Measurements from ENCODE around the gene PPP1R1A.

The PPP1R1A gene, protein sequence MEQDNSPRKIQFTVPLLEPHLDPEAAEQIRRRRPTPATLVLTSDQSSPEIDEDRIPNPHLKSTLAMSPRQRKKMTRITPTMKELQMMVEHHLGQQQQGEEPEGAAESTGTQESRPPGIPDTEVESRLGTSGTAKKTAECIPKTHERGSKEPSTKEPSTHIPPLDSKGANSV

DNA sequence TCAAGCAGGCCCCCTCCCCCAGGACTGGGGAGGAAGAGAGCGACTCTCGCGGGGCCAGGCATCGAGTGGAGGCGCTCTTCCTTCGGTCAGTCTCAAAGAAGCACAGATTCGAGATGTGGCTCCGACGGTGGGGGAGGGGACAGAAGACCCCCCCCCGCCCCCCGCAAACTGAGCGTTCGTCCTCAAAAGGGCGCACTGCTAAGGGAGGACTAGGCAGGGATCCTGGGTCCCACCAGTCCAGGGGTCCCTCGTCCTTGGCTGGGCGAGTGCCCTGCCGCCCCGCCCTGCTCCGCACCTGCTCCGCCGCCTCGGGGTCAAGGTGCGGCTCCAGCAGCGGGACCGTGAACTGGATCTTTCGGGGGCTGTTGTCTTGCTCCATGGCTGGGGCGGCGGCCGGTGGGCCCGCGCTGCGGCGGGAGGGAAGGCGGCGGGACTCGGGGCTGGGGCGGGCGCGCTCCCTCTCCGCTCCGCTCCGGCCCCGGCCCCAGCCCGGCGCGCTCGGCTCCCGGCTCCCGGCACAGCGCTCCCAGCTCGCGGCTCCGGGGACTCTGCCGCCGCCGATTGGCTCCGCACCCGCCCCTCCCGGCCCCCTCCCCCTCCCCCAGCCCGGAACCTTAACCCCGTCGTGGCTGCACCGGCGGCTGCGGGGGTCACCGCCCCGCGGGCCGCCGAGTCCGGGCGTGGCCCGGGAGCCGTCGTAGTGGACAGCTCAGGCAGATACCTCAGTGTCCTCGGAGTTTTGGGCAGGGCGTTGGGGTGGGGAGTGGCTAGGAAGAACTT lies at the start of gene PPP1R1A:
PPP1R1A (minus strand) TSS at position 550 of the 780 bp plus-strand sequence; CDS start at position 379, 171 bp downstream.
- no peak for DNase-seq

DNA sequence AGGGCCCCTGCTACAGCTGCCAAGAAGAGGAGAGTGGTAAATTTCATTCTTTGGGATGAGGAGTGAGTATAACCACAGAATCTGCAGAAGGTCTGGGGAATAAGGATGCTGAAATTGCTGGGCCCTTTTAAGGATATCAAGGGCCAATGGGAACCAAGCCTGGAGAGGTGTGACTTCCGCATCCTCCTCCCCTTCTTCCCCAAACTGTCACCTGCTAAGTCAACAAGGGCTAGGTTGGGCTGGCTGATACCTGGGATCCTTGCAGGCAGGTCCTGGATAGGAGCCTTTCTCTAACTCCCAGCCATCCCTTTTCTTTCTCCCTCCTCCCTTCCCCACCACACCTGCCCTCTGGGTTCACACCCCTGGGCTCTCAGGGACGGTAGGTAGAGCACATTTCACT lies 46.3 kb upstream of the PPP1R1A start, which contains the start of gene LACRT:
LACRT (minus strand) TSS at position 101 of the 400 bp plus-strand sequence; CDS start at position 47, 54 bp downstream.
- DNase-seq = no peak

DNA sequence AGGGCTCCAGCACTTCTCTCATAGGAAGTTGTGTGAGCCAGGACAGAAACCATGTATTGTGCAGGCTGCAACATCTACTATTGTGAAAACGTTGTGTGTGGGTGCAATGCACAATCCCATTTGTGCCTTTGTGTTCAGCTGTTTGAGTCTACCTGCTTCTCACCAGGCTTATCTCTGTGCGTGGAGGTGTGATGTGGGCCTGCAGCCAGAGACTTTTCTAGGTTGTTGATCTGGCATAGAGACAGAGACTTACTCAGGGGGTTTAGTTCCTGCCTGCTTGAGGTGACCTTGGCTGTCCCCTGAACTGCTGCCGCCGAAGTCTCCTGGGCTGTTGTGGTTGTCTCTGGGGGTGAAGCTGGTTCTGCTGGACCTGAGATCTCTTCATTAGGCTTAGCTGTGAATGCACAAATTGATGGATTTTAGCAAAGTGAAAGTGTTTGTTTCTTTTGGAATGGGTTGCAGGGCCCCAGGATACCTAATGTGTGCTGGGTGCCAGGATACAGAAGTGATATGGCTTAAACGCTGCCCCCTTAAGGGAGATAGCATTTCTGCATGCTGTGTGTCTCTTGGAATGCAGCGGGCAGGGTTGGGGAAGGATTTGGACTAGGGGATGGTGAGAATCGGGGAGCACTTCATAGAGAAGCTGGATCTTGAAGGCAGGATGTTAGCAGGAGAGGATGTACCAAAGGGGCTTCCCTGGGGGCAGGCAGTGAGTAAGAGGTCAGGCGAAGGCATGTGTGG lies 43.7 kb upstream of the PPP1R1A start:
- no peak for DNase-seq

DNA sequence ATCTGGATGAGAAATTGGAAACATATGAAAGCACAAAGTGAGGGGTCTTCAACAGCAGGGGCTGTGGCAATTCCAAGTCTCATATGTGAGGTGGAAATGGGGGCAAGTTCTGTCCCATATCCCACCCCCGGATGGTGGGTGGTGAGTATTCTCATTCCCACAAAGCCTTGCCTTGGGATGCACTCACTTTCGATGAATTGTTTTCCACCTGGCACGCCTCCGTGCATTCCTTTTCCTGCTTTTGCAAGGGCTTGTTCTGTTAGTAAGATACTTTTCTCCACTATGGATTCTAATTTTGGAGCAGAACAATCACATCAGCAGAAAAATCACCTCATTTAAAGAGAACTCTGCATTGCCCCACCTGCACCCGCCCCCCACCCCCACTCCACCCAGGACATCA lies 43.1 kb upstream of the PPP1R1A start:
- no peak for DNase-seq

DNA sequence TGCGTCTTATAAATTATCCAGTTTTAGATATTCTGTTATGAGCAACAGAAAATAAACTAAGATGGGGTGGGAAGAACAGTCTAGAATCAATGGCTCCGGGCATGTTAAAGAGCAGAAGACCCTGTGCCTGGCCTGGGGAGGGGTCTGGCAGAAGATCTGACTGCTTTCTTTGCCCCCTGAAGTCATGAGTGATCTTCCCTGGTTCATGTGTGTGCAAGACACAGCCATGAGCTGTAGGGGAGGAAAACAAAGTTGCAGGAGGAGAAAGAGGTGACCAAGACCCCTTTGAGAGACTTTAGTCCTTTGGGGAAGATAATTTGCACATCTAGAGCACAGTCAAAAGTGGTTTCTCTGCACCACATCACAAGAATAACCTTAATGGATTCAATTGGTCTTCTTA lies 41.5 kb upstream of the PPP1R1A start:
- DNase-seq = no peak

DNA sequence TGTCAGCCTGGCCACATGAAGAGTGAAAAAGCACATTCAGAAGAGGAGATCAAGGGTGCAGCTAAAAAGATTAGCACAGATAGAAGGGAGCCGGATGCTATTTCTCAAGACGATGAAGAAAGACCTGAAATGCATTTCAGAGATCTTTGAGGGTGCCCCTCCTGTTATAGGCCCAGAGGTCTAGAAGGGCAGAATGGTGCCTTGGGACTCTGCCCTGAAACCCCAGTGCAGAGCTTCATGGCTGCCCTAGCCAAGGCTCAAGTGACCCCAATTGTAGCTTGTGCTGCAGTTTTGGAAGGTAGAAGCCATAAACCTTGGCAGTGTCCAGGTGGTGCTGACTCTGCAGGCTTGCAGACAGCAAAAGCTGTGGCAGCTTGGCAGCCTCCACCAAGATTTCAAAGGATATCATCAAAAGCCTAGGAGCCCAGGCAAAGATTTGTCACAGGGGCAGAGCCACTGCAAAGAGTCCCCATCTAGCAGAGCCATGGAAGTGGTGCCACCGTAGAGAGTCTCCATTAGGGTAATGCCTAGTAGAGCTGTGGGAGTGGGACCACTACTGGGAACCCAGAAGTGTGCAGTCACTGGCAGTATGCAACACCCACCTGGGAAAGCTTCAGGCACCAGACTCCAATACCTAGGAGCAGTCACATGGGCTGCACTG lies 39.9 kb upstream of the PPP1R1A start:
- no peak for DNase-seq

DNA sequence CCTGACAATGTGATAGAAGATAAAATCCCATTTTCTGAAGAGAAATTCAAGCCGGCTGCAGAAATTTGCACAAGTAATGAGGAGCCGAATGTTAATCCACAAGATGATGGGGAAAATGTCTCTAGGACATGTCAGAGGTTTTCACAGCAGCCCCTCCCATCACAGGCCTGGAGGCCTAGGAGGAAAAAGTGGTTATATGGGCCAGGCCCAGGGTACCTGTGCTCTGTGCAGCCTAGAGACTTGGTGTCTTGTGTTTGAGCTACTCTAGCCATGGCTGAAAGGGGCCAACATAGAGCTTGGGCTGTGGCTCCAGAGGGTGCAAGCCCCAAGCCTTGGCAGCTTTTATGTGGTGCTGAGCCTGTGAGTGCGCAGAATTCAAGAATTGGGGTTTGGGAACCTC lies 38.8 kb upstream of the PPP1R1A start:
- DNase-seq = no peak

DNA sequence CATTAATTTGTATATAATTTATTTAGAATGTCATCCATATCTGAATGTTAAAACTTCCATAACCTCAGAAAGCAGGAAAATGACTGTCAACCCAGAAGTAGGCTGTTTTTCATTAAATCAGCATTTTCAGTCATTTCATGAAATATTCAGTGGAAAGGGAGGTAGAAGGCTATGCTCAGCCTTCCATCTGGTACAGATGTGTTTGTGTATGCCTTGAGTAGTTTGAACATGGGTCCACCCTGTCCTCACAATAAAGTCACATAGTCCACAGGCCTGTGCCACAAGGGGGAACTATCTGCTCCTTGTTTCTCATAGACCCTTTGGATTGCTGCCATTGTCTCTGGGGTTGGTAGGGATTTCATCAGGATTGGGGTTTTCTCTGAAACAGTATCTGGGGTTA lies 37.1 kb upstream of the PPP1R1A start:
- DNase-seq = no peak

DNA sequence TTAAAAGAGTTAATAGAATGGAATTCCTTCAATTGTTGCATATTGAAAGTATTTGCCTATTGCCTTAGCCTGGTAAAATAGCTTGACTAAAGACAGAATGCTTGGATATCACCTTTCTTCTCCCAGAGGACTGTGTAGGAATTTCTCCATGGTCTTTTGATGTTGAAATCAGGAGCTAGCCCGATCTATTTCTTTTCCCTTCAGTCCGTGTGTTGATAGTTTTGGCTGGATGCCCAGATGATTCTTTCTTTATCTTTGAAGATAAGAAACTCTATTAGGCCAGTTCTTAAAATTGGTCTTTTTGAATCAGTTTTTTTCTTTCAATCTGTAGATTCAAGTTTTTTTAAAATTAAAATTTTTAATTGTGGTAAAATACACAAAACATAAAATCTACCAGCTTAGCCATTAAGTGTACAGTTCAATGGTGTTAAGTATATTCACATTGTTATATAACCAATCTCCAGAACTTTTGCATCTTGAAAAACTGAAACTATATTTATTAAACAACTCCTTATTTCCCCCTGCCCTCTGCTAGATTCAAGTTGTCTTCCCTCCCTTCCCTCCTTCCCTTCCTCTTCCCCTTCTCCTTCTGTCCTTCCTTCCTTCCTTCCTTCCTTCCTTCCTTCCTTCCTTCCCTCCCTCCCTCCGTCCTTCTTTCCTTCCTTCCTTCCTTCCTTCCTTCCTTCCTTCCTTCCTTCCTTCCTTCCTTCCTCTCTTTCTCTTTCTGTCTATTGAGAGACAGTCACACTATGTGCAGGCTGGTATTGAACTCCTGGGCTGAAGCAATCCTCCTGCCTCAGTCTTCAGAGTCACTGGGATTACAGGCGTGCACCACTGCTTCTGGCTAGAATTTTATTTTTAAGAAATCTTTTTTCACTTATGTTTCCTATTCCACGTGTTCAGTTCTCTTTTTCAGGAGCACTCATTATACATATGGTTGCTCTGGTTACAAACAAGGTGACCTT lies 36.1 kb upstream of the PPP1R1A start:
- DNase-seq = peak; percentile 31

DNA sequence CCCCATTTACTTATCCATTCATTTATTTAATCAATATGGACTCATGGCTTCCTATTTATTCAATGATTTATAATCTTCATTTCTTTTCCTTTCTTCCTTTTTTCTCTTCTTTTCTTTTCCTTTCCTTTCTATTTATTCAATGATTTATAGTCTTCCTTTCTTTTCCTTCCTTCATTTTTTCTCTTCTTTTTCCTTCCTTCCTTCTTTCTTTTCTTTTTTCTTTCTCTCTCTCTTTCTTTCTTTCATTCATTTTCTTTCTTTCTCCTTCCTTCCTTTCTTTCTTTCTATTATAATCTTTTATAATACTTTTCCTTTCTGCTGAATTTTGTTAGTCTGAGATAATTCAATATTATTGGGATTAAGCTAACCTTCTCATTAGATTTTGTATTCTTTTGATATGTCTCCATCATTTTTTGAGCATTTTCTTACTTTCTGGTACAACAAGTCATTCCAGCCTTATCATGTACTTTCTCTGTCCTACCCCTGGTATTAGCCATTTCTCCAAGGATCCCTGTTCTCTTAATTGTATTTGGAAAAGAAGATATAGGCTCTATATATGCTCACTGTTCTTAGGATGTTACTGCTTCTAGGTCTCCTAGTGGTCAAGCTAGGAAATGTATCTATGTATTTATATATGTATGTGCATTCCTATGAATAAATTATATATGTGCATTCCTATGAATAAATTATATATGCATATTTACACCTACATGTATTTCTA lies 34.2 kb upstream of the PPP1R1A start:
- DNase-seq = peak; percentile 1

DNA sequence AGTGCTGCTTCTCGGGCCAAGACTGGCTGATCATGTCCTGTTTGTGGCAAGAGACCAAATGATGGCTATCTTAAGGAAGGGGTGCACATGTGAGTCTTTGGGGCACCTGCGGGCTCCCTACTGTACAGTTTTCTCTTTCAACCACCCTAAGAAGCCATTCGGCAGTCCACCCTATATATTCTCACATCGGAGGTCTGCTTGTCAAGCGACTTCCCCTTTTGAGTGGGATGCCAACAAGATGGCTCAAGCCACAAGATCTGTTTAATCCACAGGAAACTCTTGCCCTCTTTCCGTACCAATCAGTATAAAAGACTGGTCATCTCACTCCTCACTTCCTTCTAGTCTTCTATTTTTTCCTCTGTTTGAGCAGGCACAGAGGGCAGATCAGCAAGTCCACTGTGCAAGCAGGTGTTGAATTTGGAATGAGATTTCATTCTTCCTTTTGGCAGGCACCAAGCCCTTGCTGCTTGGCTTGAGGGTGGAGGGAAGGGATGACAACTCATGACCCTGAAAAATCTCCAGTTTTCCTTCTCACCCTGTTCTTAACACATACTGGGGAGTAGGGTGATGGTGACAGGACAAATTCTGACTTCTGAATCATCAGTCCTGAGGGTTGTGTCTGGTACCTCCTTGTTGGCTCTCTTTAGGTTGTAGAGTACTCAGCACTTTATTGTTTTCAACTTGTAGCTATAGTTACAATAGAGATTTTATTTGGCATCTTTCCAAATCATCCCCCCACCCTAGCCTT lies 28.6 kb upstream of the PPP1R1A start:
- peak; percentile 0 for DNase-seq

DNA sequence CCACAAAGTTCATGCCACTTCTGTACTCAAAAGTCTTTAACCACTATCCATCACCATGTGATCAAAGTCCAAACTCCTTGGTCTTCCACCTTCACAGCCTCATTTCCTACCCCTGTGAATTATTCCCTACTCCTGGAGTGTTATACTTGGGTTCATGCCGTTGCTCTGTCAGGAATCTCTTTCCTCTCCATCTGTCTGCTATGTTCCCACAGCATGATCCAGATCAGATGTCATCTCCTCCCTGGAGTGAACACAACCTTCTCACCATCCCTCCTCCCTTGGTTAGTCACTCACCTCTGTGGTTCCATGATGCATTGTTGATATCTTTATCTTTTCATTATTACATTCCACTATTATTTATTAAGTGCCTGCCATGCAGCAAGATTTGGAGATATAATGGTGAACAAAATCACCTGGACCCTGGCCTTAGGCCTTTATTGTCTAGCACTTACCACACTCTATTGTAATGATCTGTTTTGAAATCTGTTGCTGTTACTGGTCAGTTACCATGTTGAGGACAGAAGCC lies 23.8 kb upstream of the PPP1R1A start:
- DNase-seq = peak; percentile 1

DNA sequence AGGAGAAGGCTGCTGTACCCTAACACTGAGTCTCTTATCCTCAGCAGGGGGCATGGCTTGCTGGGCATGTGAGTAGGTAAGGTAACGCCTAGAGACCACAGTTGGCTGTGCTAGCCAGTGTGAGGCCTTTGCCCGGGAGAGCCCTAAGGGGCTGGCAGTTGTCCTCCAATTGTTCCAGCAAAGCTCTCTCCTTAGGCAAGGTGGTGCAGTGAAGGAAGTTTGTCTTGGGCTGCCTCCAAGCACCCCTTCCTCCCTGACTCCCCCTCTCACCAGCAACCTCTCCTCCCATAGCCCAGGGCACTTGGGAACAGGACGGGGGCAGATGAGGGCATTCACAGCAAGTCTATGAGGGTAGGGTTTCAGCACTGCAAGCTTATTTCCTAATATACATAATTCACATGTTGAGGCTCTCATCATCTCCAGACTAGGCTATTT lies 23.3 kb upstream of the PPP1R1A start:
- DNase-seq = peak; percentile 0

DNA sequence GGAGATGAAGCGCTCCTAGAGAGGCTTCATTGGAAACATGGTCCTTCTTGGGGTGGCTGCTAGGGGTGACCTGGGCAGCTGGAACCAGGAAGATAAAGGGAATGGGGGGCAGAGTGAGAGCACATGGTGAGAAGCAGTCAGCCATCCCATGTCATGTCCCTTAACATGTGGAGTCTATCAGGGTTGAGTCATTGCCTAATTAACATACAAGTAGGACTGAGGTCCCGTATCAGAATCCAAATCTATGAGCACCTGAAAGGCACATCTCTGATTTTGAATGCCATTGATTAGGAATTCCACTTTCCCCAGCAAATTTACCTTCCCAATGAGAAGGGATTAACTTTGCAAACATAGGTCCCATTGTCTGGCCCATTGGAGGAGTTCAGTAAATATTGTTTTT lies 20.3 kb upstream of the PPP1R1A start:
- DNase-seq = peak; percentile 0

DNA sequence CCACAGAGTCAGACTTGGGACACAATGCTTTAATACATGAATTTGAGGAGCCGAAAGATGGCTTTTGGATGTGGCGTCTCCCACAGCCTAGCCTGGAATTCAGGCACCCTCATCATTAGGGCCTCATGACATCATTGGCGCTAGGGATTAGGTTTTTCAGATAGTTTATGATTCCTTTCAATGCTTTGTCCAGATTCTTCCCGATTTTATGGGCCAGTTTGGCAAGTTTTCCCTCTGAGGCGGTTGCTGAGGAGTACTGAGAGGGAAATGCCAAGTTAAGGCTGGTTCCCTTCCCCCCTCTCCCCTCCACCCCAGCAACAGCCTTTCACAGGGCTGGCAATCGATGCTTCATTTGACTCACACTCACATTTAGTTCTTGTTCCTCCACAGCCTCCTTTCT lies 19.7 kb upstream of the PPP1R1A start:
- DNase-seq = no peak

DNA sequence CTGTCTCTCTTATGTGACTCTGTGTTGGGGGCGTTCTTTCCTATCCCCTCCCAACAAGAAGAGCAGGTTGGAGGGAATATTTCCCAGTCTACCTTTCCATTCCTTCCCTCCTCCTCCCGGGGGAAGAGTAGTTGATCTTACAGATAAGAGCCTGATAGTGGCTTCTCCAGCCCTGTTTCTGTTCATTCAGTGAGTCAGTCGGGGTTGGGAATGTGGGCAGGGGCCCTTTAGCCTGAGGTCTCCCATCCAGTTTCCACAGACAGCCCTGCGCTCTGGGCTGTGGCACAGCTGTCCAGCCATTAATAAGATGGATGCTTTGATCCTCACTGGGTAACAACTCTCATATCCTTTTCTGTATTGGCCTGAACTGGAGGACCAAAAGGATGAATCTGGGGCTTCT lies 18.1 kb upstream of the PPP1R1A start:
- no peak for DNase-seq

DNA sequence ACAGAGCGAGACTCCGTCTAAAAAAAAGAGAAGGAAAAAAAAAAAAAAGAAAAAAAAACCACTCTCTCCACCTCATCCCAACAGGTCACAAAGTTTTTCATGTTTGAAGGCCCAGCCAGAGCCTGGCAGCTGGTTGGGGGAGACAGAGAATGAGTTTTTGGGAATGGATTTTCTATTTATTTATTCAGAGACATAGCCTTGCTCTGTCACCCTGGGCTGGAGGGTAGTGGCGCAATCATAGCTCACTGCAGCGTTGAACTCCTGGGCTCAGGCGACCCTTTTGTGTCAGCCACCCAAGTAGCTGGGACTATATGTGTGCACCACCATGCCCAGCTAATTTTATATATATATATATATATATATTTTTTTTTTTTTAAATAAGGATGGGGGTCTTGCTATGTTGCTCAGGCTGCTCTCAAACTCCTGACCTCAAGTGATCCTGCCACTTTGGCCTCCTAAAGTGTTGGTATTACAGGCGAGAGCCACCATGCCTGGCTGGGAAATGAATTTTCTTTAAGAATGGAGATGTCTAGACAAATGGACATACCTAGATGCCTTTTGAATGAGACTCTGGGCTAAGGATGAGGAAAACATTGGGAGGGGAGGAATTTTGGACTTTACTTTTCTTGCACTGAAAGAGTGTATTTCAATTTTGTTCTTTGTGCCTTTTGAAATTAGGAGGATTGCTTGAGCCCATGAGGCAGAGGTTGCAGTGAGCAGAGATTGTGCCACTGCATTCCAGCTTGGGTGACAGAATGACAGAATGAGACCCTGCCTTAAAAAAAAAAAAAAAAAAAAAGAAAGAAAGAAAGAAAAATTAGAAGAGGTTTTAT lies 16.9 kb upstream of the PPP1R1A start:
- no peak for DNase-seq

DNA sequence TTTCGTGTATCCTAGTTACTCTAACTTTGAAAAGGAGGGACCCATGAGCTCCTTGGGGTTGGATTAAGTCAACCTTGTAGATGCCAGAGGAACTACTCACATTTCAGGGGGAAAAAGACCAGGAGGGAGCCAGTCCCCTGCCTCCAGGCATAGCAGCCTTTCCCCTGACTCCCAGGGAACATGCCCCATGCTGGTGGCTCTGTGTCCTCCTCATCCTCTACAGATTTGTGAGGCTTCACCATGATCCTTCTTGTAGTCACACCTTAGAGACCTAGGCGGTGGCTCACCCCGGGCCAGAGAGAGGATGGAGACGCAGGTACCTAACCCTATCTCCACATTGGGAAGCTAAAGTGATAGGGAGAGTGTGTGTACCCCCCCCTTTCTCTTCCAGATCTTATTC lies 16.0 kb upstream of the PPP1R1A start:
- no peak for DNase-seq

DNA sequence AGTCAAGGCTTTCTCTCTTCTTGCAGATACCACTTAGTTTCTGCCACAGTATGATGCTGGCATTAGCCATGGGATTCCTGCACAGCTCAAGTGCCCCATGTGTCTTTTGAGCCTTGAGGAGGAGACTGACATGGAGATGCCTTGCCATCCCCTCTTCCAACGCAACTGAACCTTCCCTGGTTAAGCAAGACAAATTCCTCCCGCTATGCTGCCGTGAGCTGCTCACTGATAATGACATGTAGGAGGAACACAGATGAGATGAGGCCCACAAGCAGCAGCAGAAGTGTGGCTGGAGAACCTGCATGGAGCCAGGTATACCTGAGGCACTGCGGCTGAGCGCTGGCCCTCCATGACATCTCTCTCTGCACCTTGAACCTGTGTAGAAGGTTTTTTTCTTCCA lies 15.4 kb upstream of the PPP1R1A start:
- DNase-seq = no peak
